NT2/D1 (cell line): ENCODE measurements around the gene XYLT2.

ENCODE experiments used
- SUZ12 ChIP-seq: IDR thresholded peaks from 2 replicates; pipeline ENCODE4 v1.6.1; 2011; ENCODE audit not compliant: insufficient read length, insufficient read depth; ENCODE audit errors: extremely low read depth
- YY1 ChIP-seq: IDR thresholded peaks from 2 replicates; pipeline ENCODE4 v1.6.1; 2011; ENCODE audit not compliant: insufficient read length, insufficient read depth
- ZNF274 ChIP-seq: IDR thresholded peaks from 2 replicates; pipeline ENCODE4 v1.6.1; 2011; ENCODE audit warnings: mild to moderate bottlenecking, low read depth, low read length

DNA sequence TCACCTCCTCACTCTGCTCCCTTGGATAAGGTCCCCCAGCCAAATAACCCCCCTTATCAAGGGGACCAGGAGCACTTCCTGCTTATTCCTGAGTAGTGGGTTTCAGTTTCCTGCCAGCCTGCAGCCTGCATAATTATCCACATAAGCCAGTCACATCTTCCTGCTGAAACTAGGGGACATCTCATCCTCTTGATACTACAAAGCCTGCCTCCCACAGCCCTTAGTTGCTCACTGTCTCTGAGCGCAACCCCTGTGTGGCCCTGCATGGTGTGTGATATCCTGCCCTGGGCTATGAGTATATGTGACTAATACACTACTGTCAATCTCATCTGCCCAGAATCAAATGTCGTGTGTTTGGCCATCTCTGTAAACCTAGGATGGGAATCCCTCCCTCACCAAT lies 8.0 kb upstream of the XYLT2 start:
- no peak for TF ChIP-seq YY1
- TF ChIP-seq ZNF274: no peak
- TF ChIP-seq SUZ12: no peak
